Measurements from ENCODE around the gene PIK3IP1.

PIK3IP1 gene

DNA sequence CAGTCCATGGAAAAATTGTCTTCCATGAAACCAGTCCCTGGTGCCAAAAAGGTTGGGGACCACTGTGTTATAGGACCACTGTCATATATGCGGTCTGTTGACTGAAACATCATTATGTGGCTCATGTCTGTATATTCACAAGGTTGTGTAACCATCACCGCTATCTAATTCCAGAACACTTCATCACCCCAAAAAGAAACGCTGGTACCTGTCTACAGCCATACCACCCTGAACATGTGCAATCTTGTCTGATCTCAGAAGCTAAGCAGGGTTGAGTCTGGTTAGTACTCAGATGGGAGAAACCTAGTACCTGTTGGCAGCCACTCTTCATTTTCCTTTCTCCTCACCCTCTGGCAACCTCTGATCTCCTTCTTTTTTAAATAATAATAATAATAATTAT lies 12.9 kb upstream of the PIK3IP1 start:
- DNase-seq = no peak

DNA sequence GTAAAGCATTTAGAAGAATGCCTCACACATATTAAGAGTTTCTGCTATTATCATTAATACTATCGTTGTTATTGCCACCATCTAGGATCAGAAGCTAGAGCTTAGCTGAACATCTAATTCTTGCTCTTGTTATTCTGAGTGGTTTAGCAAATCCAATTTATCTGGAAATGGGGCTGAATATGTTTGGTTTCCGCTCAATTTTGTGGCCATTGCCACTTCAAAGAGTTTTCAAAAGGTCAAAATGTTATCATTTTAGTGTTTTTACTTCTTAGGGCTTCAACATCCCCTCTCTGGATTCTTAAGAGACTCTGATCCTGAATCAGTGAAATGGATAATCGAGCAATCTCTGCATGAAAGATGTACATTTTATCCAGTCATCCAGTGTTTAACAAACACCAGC lies 10.2 kb upstream of the PIK3IP1 start:
- no peak for DNase-seq

- DNase-seq = no peak
Measured at GRCh38 chr22:31302006-31302405, 9.7 kb upstream of the PIK3IP1 start.

DNA sequence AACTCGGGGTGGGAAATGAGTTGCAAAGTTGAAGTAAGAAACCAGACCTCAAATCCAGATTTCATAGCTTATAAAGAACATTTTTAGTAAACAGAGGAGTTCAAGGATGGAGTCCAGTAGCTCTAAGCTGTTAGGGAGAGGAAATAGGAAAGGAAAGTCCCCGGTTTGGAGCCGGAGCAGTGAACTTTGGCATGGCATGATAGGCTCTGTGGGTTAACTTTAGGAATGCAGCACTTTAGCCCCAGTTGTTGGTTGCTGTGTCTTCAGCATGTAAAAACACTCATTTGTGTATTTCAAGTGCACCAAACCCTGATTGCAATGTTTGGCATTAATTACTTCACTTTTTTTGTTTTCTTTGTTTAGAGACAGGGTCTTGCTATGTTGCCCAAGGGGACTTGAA lies 8.6 kb upstream of the PIK3IP1 start:
- DNase-seq = no peak

DNA sequence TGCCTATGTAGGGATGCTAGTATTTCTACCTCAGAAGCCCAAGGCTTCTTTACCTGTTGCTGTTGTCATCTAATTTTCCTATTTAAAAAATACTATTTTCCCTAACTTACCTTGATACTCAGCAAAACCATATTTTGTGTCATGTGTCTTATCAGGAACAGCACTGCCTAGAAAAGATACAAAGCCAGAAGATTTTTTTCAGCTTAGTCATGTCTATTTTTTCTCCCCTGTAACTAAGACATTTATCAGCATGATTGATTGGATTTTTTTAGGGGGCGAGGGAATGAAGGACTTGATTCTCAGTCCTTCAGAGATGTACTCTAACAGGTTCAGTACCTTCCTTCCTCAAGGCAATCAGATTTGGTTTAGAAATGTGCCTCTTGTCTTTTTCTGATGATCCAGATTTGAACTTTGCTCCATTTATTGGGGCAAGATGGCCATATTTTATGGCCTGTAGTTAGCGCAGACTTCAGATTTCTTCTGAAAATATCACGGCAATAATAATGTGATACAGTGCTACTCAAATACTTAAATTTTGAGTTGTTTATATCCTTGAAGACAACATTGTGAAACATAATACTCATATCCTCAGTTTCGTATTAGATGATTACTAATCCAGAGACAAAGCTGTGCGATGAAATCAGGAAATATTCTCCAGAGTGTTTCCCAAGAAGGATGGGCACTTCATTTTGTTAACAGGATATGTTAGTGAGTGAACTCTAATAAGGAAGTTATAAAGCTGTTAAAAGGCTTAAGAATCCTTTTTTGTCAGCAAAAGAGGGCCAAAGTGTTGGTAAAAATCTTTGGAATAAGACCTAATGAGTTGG lies 3.8 kb upstream of the PIK3IP1 start:
- DNase-seq = no peak

GRCh38 chr22:31295360-31295759 lies 3.1 kb upstream of the PIK3IP1 start:
- DNase-seq = no peak

- DNase-seq = no peak
Measured at GRCh38 chr22:31291481-31292235, 630 bp downstream of the PIK3IP1 start.

- DNase-seq = peak; percentile 79 to 80
Measured at GRCh38 chr22:31290494-31291471, 1.5 kb downstream of the PIK3IP1 start.

- DNase-seq = no peak
Measured at GRCh38 chr22:31289344-31289743, 2.9 kb downstream of the PIK3IP1 start.

DNA sequence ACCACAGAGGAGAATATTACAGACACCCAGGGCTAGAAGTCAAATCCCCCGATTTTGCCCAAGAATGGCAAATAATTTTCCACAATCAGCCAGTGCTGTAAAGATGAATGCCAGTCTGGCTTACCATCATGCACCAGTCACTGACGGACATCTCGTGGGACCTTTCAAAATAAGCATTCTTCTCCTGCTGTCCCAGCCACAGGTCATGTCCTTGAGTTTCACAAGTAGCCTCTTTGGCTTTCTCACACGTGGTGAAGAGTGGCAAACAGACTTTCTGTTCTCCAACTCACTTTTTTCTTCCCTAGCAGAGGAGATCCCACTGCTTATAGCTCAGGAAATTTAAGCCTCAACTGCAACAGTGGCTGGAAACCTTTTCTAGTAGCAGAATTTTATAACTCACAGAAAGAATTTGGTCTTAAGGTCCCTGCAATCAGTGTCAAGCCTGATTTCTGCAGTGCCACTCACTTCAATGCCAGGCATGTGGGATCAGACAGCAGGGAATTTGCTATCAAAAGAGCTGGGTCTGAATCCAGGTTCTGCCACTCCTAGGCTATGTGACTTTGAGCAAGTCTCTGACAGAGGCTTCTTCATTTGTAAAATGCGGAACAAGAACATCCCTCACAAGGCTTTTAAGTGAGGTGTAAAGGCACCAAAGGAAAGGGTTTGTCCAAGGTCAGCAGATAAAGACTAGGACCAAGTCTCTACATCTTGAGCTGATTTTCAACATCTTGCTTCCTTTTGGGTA lies 3.6 kb downstream of the PIK3IP1 start:
- DNase-seq = no peak

- DNase-seq = peak in 1 of 2 donors; percentile 27
Measured at GRCh38 chr22:31287818-31288495, 4.3 kb downstream of the PIK3IP1 start.

GRCh38 chr22:31286360-31287255 lies 5.7 kb downstream of the PIK3IP1 start:
- DNase-seq = peak in 1 of 2 donors; percentile 85

- DNase-seq = no peak
Measured at GRCh38 chr22:31284281-31285155, 7.8 kb downstream of the PIK3IP1 start.

GRCh38 chr22:31282748-31283468 lies 9.4 kb downstream of the PIK3IP1 start:
- DNase-seq = no peak

DNA sequence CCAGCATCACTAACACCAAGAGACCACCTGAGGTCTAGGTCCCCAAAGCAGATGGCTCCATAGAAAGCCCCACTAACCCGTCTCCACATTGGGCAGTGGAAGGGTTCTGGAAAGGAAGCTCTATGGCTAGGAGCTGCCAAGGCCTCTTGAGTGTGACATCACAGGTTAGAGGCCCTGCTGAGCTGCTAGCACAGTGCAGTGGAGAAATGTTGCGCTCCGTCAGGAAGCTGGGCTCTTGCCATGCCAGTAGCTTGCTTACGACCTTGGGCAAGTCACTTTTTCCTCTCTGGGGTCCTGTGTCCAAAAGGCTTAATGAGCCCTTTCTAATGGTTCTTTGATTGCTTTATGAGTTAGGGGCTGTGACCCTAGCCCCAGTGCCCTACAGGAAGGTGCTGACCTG lies 10.6 kb downstream of the PIK3IP1 start:
- DNase-seq = no peak

DNA sequence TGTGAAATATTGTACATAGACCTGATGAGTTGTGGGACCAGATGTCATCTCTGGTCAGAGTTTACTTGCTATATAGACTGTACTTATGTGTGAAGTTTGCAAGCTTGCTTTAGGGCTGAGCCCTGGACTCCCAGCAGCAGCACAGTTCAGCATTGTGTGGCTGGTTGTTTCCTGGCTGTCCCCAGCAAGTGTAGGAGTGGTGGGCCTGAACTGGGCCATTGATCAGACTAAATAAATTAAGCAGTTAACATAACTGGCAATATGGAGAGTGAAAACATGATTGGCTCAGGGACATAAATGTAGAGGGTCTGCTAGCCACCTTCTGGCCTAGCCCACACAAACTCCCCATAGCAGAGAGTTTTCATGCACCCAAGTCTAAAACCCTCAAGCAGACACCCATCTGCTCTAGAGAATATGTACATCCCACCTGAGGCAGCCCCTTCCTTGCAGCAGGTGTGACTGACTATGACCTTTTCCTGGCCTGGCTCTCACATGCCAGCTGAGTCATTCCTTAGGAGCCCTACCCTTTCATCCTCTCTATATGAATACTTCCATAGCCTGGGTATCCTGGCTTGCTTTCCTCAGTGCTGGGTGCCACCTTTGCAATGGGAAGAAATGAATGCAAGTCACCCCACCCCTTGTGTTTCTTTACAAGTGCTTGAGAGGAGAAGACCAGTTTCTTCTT lies 12.3 kb downstream of the PIK3IP1 start:
- DNase-seq = no peak

- DNase-seq = no peak
Measured at GRCh38 chr22:31279327-31279669, 13.0 kb downstream of the PIK3IP1 start.

GRCh38 chr22:31278626-31279326 lies 13.5 kb downstream of the PIK3IP1 start:
- no peak for DNase-seq
